DMS 273 (cell line): ENCODE measurements around the gene RBMS1.
"Not testable (repeated sequence)": the region's sequence is repeated elsewhere in the genome, so short reads cannot be mapped to it uniquely, and the experiment has no call there.

Experiments used
- DNase-seq: peaks from one replicate; lab custom pipeline; 2025; ENCODE audit not compliant: unreplicated experiment; lab: John Stamatoyannopoulos, UW

RBMS1 gene

GRCh38 chr2:160437273-160437672 is 56.3 kb downstream of the RBMS1 start:
- DNase-seq = no peak

- DNase-seq = no peak
Measured at GRCh38 chr2:160434254-160434948, 59.2 kb downstream of the RBMS1 start.

- no peak for DNase-seq
Measured at GRCh38 chr2:160433466-160434140, 60.0 kb downstream of the RBMS1 start.

- DNase-seq = no peak
Measured at GRCh38 chr2:160432633-160433032, 61.0 kb downstream of the RBMS1 start.

GRCh38 chr2:160431441-160431840 is 62.2 kb downstream of the RBMS1 start:
- no peak for DNase-seq

GRCh38 chr2:160430001-160430344 is 63.6 kb downstream of the RBMS1 start:
- DNase-seq = no peak

- DNase-seq = peak; percentile 79
Measured at GRCh38 chr2:160429248-160430000, 64.2 kb downstream of the RBMS1 start.

GRCh38 chr2:160428405-160428763 is 65.2 kb downstream of the RBMS1 start:
- no peak for DNase-seq

- DNase-seq = no peak
Measured at GRCh38 chr2:160427629-160428404, 65.8 kb downstream of the RBMS1 start.

- DNase-seq = no peak
Measured at GRCh38 chr2:160426604-160427003, 67.0 kb downstream of the RBMS1 start.

- DNase-seq = no peak
Measured at GRCh38 chr2:160425434-160426151, 68.0 kb downstream of the RBMS1 start.

- no peak for DNase-seq
Measured at GRCh38 chr2:160423126-160423525, 70.5 kb downstream of the RBMS1 start.

GRCh38 chr2:160421646-160422501 is 71.7 kb downstream of the RBMS1 start:
- not testable (repeated sequence) for DNase-seq

- DNase-seq = no peak
Measured at GRCh38 chr2:160420711-160421110, 72.9 kb downstream of the RBMS1 start.

GRCh38 chr2:160419776-160420505 is 73.7 kb downstream of the RBMS1 start:
- DNase-seq = no peak

- no peak for DNase-seq
Measured at GRCh38 chr2:160418853-160419252, 74.8 kb downstream of the RBMS1 start.

- no peak for DNase-seq
Measured at GRCh38 chr2:160418398-160418765, 75.2 kb downstream of the RBMS1 start.

GRCh38 chr2:160417745-160418397 is 75.7 kb downstream of the RBMS1 start:
- DNase-seq = no peak

GRCh38 chr2:160415991-160416390 is 77.6 kb downstream of the RBMS1 start:
- DNase-seq = no peak
